GM12801 (cell line): ENCODE results near the gene RIOK1.

Experiments used
- TF ChIP-seq, protein P1 (sequence below): IDR thresholded peaks from one replicate; pipeline ENCODE4 v1.5.1; 2011; ENCODE audit warnings: control low read depth; ENCODE audit not compliant: insufficient read length; ENCODE audit errors: extremely low read depth

The RIOK1 gene

GRCh38 chr6:7417684-7418083 is 28.1 kb downstream of the RIOK1 start:
- TF ChIP-seq, protein P1, sequence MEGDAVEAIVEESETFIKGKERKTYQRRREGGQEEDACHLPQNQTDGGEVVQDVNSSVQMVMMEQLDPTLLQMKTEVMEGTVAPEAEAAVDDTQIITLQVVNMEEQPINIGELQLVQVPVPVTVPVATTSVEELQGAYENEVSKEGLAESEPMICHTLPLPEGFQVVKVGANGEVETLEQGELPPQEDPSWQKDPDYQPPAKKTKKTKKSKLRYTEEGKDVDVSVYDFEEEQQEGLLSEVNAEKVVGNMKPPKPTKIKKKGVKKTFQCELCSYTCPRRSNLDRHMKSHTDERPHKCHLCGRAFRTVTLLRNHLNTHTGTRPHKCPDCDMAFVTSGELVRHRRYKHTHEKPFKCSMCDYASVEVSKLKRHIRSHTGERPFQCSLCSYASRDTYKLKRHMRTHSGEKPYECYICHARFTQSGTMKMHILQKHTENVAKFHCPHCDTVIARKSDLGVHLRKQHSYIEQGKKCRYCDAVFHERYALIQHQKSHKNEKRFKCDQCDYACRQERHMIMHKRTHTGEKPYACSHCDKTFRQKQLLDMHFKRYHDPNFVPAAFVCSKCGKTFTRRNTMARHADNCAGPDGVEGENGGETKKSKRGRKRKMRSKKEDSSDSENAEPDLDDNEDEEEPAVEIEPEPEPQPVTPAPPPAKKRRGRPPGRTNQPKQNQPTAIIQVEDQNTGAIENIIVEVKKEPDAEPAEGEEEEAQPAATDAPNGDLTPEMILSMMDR = no peak

DNA sequence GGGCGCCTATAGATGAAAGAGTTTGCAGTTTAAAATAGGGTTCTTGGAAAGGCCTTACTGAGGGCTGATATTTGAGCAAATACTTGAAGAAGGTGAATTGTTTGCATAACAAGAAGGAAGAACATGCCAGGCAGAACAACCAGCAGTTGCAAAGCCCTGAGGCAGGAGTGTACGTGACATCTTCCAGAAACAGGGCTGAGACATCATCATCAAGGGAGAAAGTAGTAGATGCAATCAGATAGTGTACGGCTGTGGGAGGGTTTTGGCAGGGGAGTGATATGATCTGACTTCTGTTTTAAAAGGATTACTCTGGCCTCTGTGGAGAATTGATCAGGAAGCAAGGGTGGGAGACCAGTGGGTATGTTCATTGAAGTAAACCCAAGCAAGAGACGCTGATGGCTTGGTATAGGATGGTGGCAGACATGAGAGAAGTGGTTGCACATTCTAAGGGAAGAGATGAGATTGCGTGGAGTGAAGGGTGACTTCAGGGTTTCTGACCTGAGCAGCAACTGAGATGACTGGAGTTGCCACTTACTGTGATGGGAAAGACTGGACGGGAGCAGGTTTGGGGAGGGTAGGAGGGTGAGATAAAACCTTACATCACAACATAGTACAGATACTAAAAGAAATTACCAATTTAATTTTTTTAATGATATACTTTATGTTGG is 28.8 kb downstream of the RIOK1 start:
- TF ChIP-seq, protein P1 = no peak

- TF ChIP-seq, protein P1 = no peak
These were observed 29.5 kb downstream of the RIOK1 start for GRCh38 chr6:7419065-7419464.

GRCh38 chr6:7421066-7421465 is 31.5 kb downstream of the RIOK1 start:
- TF ChIP-seq, protein P1 = no peak

DNA sequence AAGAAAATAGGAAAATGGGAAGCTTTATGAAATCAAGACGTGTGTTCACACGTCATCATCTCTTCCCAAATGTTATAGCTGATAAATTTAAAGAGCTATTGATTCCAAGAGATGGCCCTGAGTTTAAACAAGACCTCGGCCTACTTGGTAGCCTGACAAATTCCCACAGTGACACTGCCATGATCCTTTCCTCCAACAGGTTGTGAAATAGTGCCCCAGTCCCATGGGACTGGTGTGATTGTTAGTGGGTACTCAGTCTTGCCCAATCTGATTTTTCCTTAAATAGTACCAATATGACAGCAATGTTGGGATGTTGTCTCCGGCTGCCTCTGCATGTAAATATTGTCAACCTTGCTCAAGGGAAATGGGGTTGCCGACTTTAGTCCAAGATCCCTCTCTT is 34.5 kb downstream of the RIOK1 start:
- TF ChIP-seq, protein P1 = no peak

- TF ChIP-seq, protein P1 = no peak
These were observed 35.6 kb downstream of the RIOK1 start for GRCh38 chr6:7424967-7425807.

DNA sequence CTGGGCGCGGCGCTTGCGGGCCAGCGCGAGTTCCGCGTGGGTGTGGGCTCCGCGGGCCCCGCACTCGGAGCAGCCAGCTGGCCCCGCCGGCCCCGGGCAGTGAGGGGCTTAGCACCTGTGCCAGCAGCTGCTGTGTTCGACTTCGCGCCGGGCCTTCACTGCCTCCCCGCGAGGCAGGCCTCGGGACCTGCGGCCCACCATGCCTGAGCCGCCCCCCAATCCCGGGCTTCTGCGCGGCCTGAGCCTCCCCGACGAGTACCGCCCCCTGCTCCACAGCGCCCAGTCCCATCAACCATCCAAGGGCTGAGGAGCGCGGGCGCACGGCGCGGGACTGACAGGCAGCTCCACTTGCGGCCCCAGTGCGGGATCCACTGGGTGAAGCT is 36.2 kb downstream of the RIOK1 start:
- TF ChIP-seq, protein P1 = no peak
